ENCODE measurements around the gene CASS4. TPM values are rescaled to one million over a fixed set of nuclear protein-coding genes. Genes with fewer than 3 reads are reported as not detected.

Gene CASS4
- total RNA-seq, 1 experiment from 2014 or later = 0.64 TPM

DNA sequence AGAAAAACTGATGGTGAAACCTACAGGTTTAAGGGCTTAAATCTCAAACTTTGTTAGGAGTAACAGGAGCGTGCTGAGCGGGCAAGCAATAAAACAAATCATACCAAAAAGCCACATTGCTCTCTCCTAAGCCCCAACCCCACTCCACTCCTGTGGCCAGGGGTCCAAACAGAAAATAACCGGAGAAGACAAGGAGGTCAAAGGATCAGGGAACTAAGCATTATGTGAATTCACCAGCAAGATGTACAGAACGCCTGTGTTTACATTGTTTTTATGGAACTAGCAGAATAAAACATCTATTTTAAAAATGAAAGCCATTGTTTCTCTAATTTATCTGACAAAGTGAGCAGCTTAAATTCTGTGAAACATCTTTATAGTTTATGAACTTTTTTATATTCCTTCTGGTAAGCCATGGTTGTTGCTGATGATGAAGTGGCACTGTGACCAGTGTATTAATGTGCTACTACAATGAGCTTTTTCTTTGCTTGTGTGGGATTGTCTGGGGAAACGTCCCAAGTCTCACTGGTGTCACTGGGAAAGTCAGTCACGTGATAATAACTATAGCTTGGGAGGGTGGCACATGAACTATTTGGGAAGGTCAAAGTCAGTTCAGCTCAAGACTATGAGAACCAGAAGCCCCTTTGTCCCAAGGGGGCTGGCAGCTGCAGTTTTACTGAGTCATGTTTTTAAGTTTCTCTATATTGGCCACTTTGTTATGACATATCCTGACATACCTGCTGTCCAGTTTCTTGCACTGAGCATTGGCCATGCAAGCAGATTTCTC, 43.5 kb upstream of the CASS4 start:
- no TSS peak for BruUV-seq (replicated peaks)
- Mint-ChIP-seq H3K9me3 (ENCODE audit: unreplicated experiment) (no peaks in the 10 kb centered on the region), H3K36me3 (ENCODE audit: insufficient read depth, unreplicated experiment) (peaks cover 68% of the 10 kb centered on the region), H3K27ac (ENCODE audit: unreplicated experiment) (no peak overlapping the region), H3K4me3 (ENCODE audit: unreplicated experiment) (no peak overlapping the region), H3K27me3 (ENCODE audit: insufficient read depth, unreplicated experiment) (no peaks in the 10 kb centered on the region), H3K4me1 (ENCODE audit: low read depth, unreplicated experiment) (no peaks in the 10 kb centered on the region)
- no peaks in the 10 kb centered on the region for H3K27me3 ChIP-seq (replicated peaks; ENCODE audit: control insufficient read depth, insufficient read depth, low read length)
- H3K9me3 ChIP-seq = no peaks in the 10 kb centered on the region
- intact Hi-C loops (cut with micrococcal nuclease; ENCODE audit: unreplicated experiment) = no loop called here
- TF ChIP-seq, protein P1, sequence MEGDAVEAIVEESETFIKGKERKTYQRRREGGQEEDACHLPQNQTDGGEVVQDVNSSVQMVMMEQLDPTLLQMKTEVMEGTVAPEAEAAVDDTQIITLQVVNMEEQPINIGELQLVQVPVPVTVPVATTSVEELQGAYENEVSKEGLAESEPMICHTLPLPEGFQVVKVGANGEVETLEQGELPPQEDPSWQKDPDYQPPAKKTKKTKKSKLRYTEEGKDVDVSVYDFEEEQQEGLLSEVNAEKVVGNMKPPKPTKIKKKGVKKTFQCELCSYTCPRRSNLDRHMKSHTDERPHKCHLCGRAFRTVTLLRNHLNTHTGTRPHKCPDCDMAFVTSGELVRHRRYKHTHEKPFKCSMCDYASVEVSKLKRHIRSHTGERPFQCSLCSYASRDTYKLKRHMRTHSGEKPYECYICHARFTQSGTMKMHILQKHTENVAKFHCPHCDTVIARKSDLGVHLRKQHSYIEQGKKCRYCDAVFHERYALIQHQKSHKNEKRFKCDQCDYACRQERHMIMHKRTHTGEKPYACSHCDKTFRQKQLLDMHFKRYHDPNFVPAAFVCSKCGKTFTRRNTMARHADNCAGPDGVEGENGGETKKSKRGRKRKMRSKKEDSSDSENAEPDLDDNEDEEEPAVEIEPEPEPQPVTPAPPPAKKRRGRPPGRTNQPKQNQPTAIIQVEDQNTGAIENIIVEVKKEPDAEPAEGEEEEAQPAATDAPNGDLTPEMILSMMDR (IDR thresholded peaks at IDR 0.05; ENCODE audit: insufficient read depth in 1 of 2, low read depth in 1 of 2, low read length in 1 of 2, severe bottlenecking in 1 of 2, unreplicated experiment in 1 of 2) = no peak
- peak in 1 of 2 experiments; percentile 27 for DNase-seq
- no peaks in the 10 kb centered on the region for H3K4me1 ChIP-seq
- POLR2A ChIA-PET = no interaction called here
- peaks cover 4% of the 10 kb centered on the region; the same call in 1 of the 2 replicates for H3K36me3 ChIP-seq (ENCODE audit: control insufficient read depth, insufficient read depth, low read length)
- no peak overlapping the region for H3K4me3 ChIP-seq (ENCODE audit: low read depth, low read length)
- CTCF ChIA-PET = no interaction called here

DNA sequence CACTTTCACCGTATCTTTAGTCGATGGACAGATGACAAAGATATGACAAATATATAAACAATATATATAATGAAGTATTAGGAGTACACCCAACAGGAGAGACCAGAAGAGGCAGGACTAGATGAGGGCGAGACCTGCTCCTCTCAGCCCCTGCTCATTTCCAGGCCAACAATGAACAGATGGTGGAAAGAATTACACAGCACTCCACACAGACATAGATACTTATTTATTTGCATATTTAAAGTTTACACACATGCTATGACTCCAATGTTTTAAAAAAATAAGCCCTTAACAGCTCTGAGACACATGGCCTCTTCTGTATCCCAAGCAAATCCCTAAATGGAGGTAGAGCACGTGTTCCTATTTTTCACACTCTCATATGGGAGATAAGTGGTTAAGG, 42.9 kb upstream of the CASS4 start:
- Histone ChIP-seq H3K4me3 (ENCODE audit: low read depth, low read length) (no peak overlapping the region), H3K27me3 (replicated peaks; ENCODE audit: control insufficient read depth, insufficient read depth, low read length) (no peaks in the 10 kb centered on the region), H3K36me3 (ENCODE audit: control insufficient read depth, insufficient read depth, low read length) (peaks cover 4% of the 10 kb centered on the region; the same call in 1 of the 2 replicates), H3K4me1 (no peaks in the 10 kb centered on the region), H3K9me3 (no peaks in the 10 kb centered on the region)
- Mint-ChIP-seq H3K4me3 (ENCODE audit: unreplicated experiment) (no peak overlapping the region), H3K27me3 (ENCODE audit: insufficient read depth, unreplicated experiment) (no peaks in the 10 kb centered on the region), H3K36me3 (ENCODE audit: insufficient read depth, unreplicated experiment) (peaks cover 75% of the 10 kb centered on the region), H3K4me1 (ENCODE audit: low read depth, unreplicated experiment) (no peaks in the 10 kb centered on the region), H3K9me3 (ENCODE audit: unreplicated experiment) (no peaks in the 10 kb centered on the region), H3K27ac (ENCODE audit: unreplicated experiment) (no peak overlapping the region)
- CTCF ChIA-PET = no interaction called here
- intact Hi-C loops (cut with micrococcal nuclease; ENCODE audit: unreplicated experiment) = no loop called here
- BruUV-seq (replicated peaks) = no TSS peak
- TF ChIP-seq, protein P1 (IDR thresholded peaks at IDR 0.05; ENCODE audit: insufficient read depth in 1 of 2, low read depth in 1 of 2, low read length in 1 of 2, severe bottlenecking in 1 of 2, unreplicated experiment in 1 of 2) = no peak
- peak in 1 of 2 experiments; percentile 19 for DNase-seq
- POLR2A ChIA-PET = interaction anchor here (0.6 kb wide), 1 partner anchor 23 kb away, joined by 3 read pairs; the partner anchor contains the start of genes AURKA and CSTF1

DNA sequence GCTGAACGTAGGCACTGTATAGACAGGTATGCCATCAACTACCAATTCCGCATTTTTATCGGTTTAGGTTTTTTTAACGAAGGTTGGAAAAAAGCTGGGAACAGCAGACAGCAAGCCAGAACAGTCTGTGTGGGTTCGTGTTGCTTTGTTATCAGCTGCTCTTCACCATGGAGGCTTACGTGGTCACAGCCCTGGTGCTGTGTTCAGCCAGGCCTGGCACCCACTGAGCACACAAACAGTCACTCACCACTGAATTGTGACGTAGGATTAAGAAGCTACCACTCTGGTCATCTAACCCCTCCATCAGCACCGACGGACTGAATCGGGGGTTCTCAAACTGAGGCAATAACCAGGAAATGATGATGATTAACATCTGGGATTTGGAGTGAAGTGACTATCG, 40.1 kb upstream of the CASS4 start:
- Histone ChIP-seq H3K27me3 (replicated peaks; ENCODE audit: control insufficient read depth, insufficient read depth, low read length) (no peaks in the 10 kb centered on the region), H3K4me3 (ENCODE audit: low read depth, low read length) (no peak overlapping the region), H3K9me3 (no peaks in the 10 kb centered on the region), H3K36me3 (ENCODE audit: control insufficient read depth, insufficient read depth, low read length) (peaks cover 4% of the 10 kb centered on the region; the same call in 1 of the 2 replicates), H3K4me1 (no peaks in the 10 kb centered on the region)
- peak in 1 of 2 experiments; percentile 26 for DNase-seq
- Mint-ChIP-seq H3K4me1 (ENCODE audit: low read depth, unreplicated experiment) (no peaks in the 10 kb centered on the region), H3K4me3 (ENCODE audit: unreplicated experiment) (no peak overlapping the region), H3K36me3 (ENCODE audit: insufficient read depth, unreplicated experiment) (peaks cover 100% of the 10 kb centered on the region), H3K9me3 (ENCODE audit: unreplicated experiment) (no peaks in the 10 kb centered on the region), H3K27me3 (ENCODE audit: insufficient read depth, unreplicated experiment) (no peaks in the 10 kb centered on the region), H3K27ac (ENCODE audit: unreplicated experiment) (no peak overlapping the region)
- intact Hi-C loops (cut with micrococcal nuclease; ENCODE audit: unreplicated experiment) = no loop called here
- ChIA-PET CTCF (interaction anchor here (0.6 to 1.0 kb wide), 4 partner anchors 11 to 1009 kb away, joined by 3 to 7 read pairs (median 4); no protein-coding TSS in a partner anchor), POLR2A (no interaction called here)
- TF ChIP-seq, protein P1 (IDR thresholded peaks at IDR 0.05; ENCODE audit: insufficient read depth in 1 of 2, low read depth in 1 of 2, low read length in 1 of 2, severe bottlenecking in 1 of 2, unreplicated experiment in 1 of 2) = no peak
- BruUV-seq (replicated peaks) = no TSS peak
